IMR-90 (cell line): ENCODE results near the gene DUOX2. TPM values are rescaled to one million over a fixed set of nuclear protein-coding genes. Genes with fewer than 3 reads are reported as not detected.

Experiments used
- ATAC-seq: fragments of 200-7000 bp; cut with Tn5 transposase; 2 replicates; pipeline ENCODE4 v1.9.1; 2020; ENCODE audit warnings: low read depth, mild to moderate bottlenecking, moderate library complexity
- BruUV-seq: library from RNA; stranded (reverse); fragments of 400-500 nt; replicated peaks from 2 replicates; lab custom pipeline; 2021; lab: Mats Ljungman, UMichigan
- CTCF ChIA-PET: fragments of 300-600 bp; formaldehyde crosslinking; extraction: SDS; loops from one replicate; lab custom pipeline; 2021; ENCODE audit warnings: antibody characterized with exemption; lab: Yijun Ruan, JAX
- POLR2A ChIA-PET: fragments of 300-600 bp; sonication (Branson Sonifier 250); formaldehyde crosslinking; loops from one replicate; lab custom pipeline; 2022; ENCODE audit warnings: antibody characterized with exemption; ENCODE audit not compliant: unreplicated experiment; lab: Charles Lee
- DNase-seq: peaks from one replicate; pipeline ENCODE4 v3.0.0; 2013
- H2AFZ ChIP-seq: replicated peaks from 2 replicates; pipeline ENCODE3; 2013; ENCODE audit warnings: low read length, mild to moderate bottlenecking; ENCODE audit not compliant: poor library complexity
- H2AK5ac ChIP-seq: 2 replicates; pipeline ENCODE4 v1.6.1; 2013; ENCODE audit warnings: low read depth, low read length, inconsistent platforms
- H2AK9ac ChIP-seq: replicated peaks from 2 replicates; pipeline ENCODE3; 2013; ENCODE audit warnings: mild to moderate bottlenecking, low read depth, low read length, moderate library complexity; ENCODE audit not compliant: poor library complexity
- H2BK120ac ChIP-seq: 2 replicates; pipeline ENCODE4 v1.6.1; 2013; ENCODE audit warnings: low read depth, low read length, inconsistent platforms
- H2BK15ac ChIP-seq: 3 replicates; pipeline ENCODE4 v1.6.1; 2013; ENCODE audit warnings: low read depth, low read length, inconsistent platforms
- H2BK20ac ChIP-seq: 2 replicates; pipeline ENCODE4 v1.6.1; 2013; ENCODE audit warnings: low read depth, mild to moderate bottlenecking, inconsistent platforms, low read length, moderate library complexity
- H2BK5ac ChIP-seq: 2 replicates; pipeline ENCODE4 v1.6.1; 2013; ENCODE audit warnings: mild to moderate bottlenecking, low read depth, low read length, inconsistent platforms; ENCODE audit not compliant: poor library complexity, severe bottlenecking
- H3K14ac ChIP-seq: replicated peaks from 2 replicates; pipeline ENCODE4 v1.6.1; 2013; ENCODE audit warnings: low read depth, low read length, inconsistent platforms
- H3K18ac ChIP-seq: 2 replicates; pipeline ENCODE4 v1.6.1; 2013; ENCODE audit warnings: low read depth, low read length, control low read depth
- H3K23ac ChIP-seq: 2 replicates; pipeline ENCODE4 v1.6.1; 2013; ENCODE audit warnings: low read depth, low read length, inconsistent platforms
- H3K27ac ChIP-seq: 2 replicates; pipeline ENCODE4 v1.5.1; 2013; ENCODE audit warnings: mild to moderate bottlenecking, control low read depth, low read length; ENCODE audit not compliant: insufficient read depth
- H3K27me3 ChIP-seq: 2 replicates; pipeline ENCODE4 v1.6.1; 2013; ENCODE audit warnings: low read length; ENCODE audit not compliant: control insufficient read depth, insufficient read depth
- H3K36me3 ChIP-seq: 2 replicates; pipeline ENCODE4 v1.6.1; 2013; ENCODE audit warnings: low read length, mixed read lengths; ENCODE audit not compliant: control insufficient read depth, insufficient read depth
- H3K4ac ChIP-seq: 2 replicates; pipeline ENCODE4 v1.6.1; 2013; ENCODE audit warnings: low read depth, low read length, inconsistent platforms
- H3K4me1 ChIP-seq: 2 replicates; pipeline ENCODE4 v1.6.1; 2013; ENCODE audit warnings: low read length, mixed read lengths; ENCODE audit not compliant: control insufficient read depth, insufficient read depth
- H3K4me2 ChIP-seq: 2 replicates; pipeline ENCODE4 v1.6.1; 2013; ENCODE audit warnings: low read depth, mild to moderate bottlenecking, control low read depth, low read length, moderate library complexity
- H3K4me3 ChIP-seq: 2 replicates; pipeline ENCODE4 v1.5.1; 2013; ENCODE audit warnings: low read depth, mild to moderate bottlenecking, control low read depth, low read length, moderate library complexity; ENCODE audit not compliant: insufficient read depth
- H3K56ac ChIP-seq: 2 replicates; pipeline ENCODE4 v1.6.1; 2013; ENCODE audit warnings: low read length, inconsistent platforms; ENCODE audit not compliant: insufficient read depth; ENCODE audit errors: extremely low read depth
- H3K79me1 ChIP-seq, 2 experiments: 2 replicates each; pipeline ENCODE4 v1.6.1; 2013; ENCODE audit warnings: low read length in 2 of 2, inconsistent platforms in 1 of 2, low read depth in 1 of 2
- H3K9ac ChIP-seq: 2 replicates; pipeline ENCODE4 v1.6.1; 2013; ENCODE audit warnings: low read depth, low read length, control low read depth
- H3K9me1 ChIP-seq: 2 replicates; pipeline ENCODE4 v1.6.1; 2013; ENCODE audit warnings: low read length, inconsistent platforms; ENCODE audit not compliant: insufficient read depth
- H3K9me3 ChIP-seq: 2 replicates; pipeline ENCODE4 v1.6.1; 2013; ENCODE audit warnings: low read length; ENCODE audit not compliant: control insufficient read depth, insufficient read depth
- H4K20me1 ChIP-seq: 2 replicates; pipeline ENCODE4 v1.6.1; 2013; ENCODE audit warnings: low read length, inconsistent platforms; ENCODE audit not compliant: insufficient read depth
- H4K5ac ChIP-seq: 2 replicates; pipeline ENCODE4 v1.6.1; 2013; ENCODE audit warnings: mild to moderate bottlenecking, low read depth, low read length, control low read depth
- H4K8ac ChIP-seq, 2 experiments: 2 replicates each; pipeline ENCODE4 v1.6.1; 2013; ENCODE audit warnings: low read depth in 2 of 2, low read length in 2 of 2, control low read depth in 1 of 2, inconsistent platforms in 1 of 2
- H4K91ac ChIP-seq: 2 replicates; pipeline ENCODE4 v1.6.1; 2013; ENCODE audit warnings: low read depth, low read length, inconsistent platforms; ENCODE audit not compliant: insufficient read depth
- CEBPB ChIP-seq: IDR thresholded peaks from 2 replicates; pipeline ENCODE4 v1.6.1; 2012; ENCODE audit warnings: low read depth, low read length, improper control_type of control experiment
- CHD1 ChIP-seq: IDR thresholded peaks from 2 replicates; pipeline ENCODE4 v1.6.1; 2012; ENCODE audit warnings: low read depth, low read length, improper control_type of control experiment
- FOS ChIP-seq: fragments of 150-350 bp; IDR thresholded peaks from 2 replicates; pipeline ENCODE4 v1.6.1; 2016; ENCODE audit warnings: low read depth, low read length
- MAFK ChIP-seq: IDR thresholded peaks from 2 replicates; pipeline ENCODE4 v1.6.1; 2012; ENCODE audit warnings: low read depth, low read length, improper control_type of control experiment
- MAZ ChIP-seq: IDR thresholded peaks from 2 replicates; pipeline ENCODE4 v1.6.1; 2012; ENCODE audit warnings: low read depth, mild to moderate bottlenecking, low read length, improper control_type of control experiment, moderate library complexity, borderline replicate concordance
- MXI1 ChIP-seq: IDR thresholded peaks from 2 replicates; pipeline ENCODE4 v1.6.1; 2012; ENCODE audit warnings: low read depth, mild to moderate bottlenecking, low read length, moderate library complexity, borderline replicate concordance
- RAD21 ChIP-seq: IDR thresholded peaks from 2 replicates; pipeline ENCODE4 v1.6.1; 2012; ENCODE audit warnings: low read length, improper control_type of control experiment
- SMC3 ChIP-seq: fragments of 150-350 bp; IDR thresholded peaks from 2 replicates; pipeline ENCODE4 v1.6.1; 2016; ENCODE audit warnings: low read depth, mild to moderate bottlenecking, antibody characterized with exemption, low read length, moderate library complexity
- whole genome bisulfite sequencing, 2 experiments: methylation state at CpG; one replicate each; pipeline versions ENCODE4 v1.1.5 to v1.1.7; 2013; ENCODE audit warnings: missing lambda C conversion rate in 2 of 2; ENCODE audit not compliant: insufficient read length in 1 of 2; ENCODE audit errors: extremely low coverage in 2 of 2; 5-methylcytosine and 5-hydroxymethylcytosine counted together
- dilution Hi-C: fragments of 300-500 bp; cut with HindIII; formaldehyde crosslinking; loops from one replicate; pipeline ENCODE4 v1.14.3; 2018; ENCODE audit warnings: low sequenced_read_pairs; ENCODE audit not compliant: unreplicated experiment
- in situ Hi-C: fragments of 300-500 bp; cut with MboI; formaldehyde crosslinking; loops from 3 replicates; pipeline ENCODE4 v1.14.3; 2019; ENCODE audit warnings: low sequenced_read_pairs, inconsistent platforms, mixed read lengths
- intact Hi-C: fragments of 100-400 bp; cut with micrococcal nuclease; formaldehyde crosslinking; loops from 2 replicates; pipeline ENCODE4 v1.10.0; 2022
- polyA plus RNA-seq, 3 experiments: library from polyadenylated mRNA; depleted of rRNA; stranded (reverse); fragments of >200 nt; gene quantifications; 2 replicates each; pipeline ENCODE4 v1.2.3, GENCODE V29; 2012; ENCODE audit warnings: low replicate concordance in 1 of 3
- total RNA-seq: library from RNA; depleted of rRNA; stranded (reverse); fragments of >200 nt; gene quantifications from 2 replicates; pipeline ENCODE4 v1.2.3, GENCODE V29; 2012
- TF ChIP-seq, protein P1 (sequence below): conservative IDR thresholded peaks from 2 replicates; pipeline ENCODE4 v1.5.1; 2012; ENCODE audit warnings: mild to moderate bottlenecking, low read depth, low read length, improper control_type of control experiment

Gene DUOX2
- total and polyA plus RNA-seq, 2 of the 4 experiments (the other 2 are of a cell fraction): not detected

DNA sequence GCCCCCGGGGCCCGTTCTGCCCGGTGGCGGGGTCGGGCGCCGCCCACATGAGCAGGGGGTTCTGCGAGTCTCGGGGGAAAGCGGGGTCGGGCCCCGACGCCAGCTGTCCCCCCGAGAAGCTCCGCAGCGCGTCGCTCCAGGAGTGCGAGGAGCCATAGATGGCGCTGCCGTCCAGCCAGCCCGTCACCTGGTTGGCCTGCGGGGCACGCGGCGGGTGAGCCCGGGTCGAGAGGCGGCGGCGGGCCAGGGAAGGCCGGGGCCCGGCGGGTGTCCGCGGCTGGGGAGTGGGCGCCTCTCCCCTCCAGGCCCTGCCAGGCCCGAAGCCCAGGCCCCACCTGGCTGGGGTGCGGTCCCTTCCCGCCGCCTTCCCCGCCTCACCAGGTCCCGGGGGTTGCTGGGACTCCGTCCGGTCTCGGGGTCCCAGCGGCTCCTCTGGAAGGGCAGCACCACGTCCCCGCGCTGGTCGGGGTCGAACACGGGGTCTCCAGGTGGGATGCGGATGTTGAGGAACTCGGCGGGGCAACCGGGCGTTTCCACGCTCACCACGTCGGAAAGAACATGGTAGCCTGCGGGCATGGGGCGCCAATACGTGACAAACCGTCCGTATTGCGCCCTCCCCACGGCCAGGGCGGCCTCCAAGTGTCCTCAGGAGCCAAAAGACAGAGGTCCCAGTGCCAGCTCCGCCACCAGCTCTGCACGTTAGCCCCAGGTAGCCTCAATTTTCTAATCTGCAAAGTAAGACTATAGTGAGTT is 2.4 kb downstream of the DUOX2 start:
- no peak overlapping the region for H2AK9ac ChIP-seq
- POLR2A ChIA-PET: no interaction called here
- no peak overlapping the region for H3K4ac ChIP-seq
- H3K56ac ChIP-seq: no peak overlapping the region
- intact Hi-C loops (no loop called here), dilution Hi-C loops (no loop called here), in situ Hi-C loops (no loop called here)
- no peak for DNase-seq
- H3K9me1 ChIP-seq: no peaks in the 10 kb centered on the region
- H3K4me3 ChIP-seq: no peak overlapping the region
- H2BK20ac ChIP-seq: no peak overlapping the region
- 5% methylated on average over 14 of the region's 71 CpGs; no CpG with 5 or more reads in 1 of the 2 experiments for WGBS, 2 experiments
- no peaks in the 10 kb centered on the region for H3K36me3 ChIP-seq
- H3K9ac ChIP-seq: no peak overlapping the region
- H3K18ac ChIP-seq: no peak overlapping the region
- ATAC-seq: no peak
- no peak overlapping the region for H4K91ac ChIP-seq
- H3K27me3 ChIP-seq: peaks cover 83% of the 10 kb centered on the region
- no peak overlapping the region for H3K14ac ChIP-seq
- H2BK120ac ChIP-seq: no peak overlapping the region
- H3K4me1 ChIP-seq: no peaks in the 10 kb centered on the region; the same call in 1 of the 2 replicates
- no peak overlapping the region for H4K5ac ChIP-seq
- no peak overlapping the region for H2BK15ac ChIP-seq
- H2AFZ ChIP-seq: no peak overlapping the region
- H3K27ac ChIP-seq: no peak overlapping the region
- CTCF ChIA-PET: no interaction called here
- H4K20me1 ChIP-seq: no peaks in the 10 kb centered on the region
- BruUV-seq: no TSS peak
- H3K79me1 ChIP-seq: no peaks in the 10 kb centered on the region
- H3K9me3 ChIP-seq: no peaks in the 10 kb centered on the region
- no peak overlapping the region for H3K4me2 ChIP-seq
- H2BK5ac ChIP-seq: no peak overlapping the region
- H3K23ac ChIP-seq: no peak overlapping the region
- H2AK5ac ChIP-seq: no peak overlapping the region
- H4K8ac ChIP-seq: no peak overlapping the region
- no peak for TF ChIP-seq SMC3
- TF ChIP-seq MAZ: no peak
- TF ChIP-seq RAD21: no peak
- no peak for TF ChIP-seq MAFK
- TF ChIP-seq, protein P1, sequence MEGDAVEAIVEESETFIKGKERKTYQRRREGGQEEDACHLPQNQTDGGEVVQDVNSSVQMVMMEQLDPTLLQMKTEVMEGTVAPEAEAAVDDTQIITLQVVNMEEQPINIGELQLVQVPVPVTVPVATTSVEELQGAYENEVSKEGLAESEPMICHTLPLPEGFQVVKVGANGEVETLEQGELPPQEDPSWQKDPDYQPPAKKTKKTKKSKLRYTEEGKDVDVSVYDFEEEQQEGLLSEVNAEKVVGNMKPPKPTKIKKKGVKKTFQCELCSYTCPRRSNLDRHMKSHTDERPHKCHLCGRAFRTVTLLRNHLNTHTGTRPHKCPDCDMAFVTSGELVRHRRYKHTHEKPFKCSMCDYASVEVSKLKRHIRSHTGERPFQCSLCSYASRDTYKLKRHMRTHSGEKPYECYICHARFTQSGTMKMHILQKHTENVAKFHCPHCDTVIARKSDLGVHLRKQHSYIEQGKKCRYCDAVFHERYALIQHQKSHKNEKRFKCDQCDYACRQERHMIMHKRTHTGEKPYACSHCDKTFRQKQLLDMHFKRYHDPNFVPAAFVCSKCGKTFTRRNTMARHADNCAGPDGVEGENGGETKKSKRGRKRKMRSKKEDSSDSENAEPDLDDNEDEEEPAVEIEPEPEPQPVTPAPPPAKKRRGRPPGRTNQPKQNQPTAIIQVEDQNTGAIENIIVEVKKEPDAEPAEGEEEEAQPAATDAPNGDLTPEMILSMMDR: no peak
- TF ChIP-seq FOS: no peak
- no peak for TF ChIP-seq CEBPB
- TF ChIP-seq MXI1: no peak
- no peak for TF ChIP-seq CHD1
